ENCODE results near the gene SETD1B.

SETD1B gene

DNA sequence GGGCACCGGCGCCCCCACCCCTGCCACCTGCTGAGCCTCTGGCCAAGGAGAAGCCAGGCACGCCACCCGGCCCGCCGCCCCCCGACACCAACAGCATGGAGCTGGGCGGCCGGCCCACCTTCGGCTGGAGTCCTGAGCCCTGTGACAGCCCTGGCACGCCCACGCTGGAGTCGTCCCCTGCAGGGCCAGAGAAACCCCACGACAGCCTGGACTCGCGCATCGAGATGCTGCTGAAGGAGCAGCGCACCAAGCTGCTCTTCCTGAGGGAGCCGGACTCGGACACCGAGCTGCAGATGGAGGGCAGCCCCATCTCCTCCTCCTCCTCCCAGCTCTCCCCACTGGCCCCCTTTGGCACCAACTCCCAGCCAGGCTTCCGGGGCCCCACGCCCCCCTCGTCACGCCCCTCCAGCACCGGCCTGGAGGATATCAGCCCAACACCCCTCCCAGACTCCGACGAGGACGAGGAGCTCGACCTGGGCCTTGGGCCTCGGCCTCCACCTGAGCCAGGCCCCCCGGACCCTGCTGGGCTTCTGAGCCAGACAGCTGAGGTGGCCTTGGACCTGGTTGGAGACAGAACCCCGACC is 6.5 kb downstream of the SETD1B start:
- no peak for DNase-seq

GRCh38 chr12:121810833-121811433 is 7.1 kb downstream of the SETD1B start:
- peak; percentile 9 for DNase-seq

- peak; percentile 48 for DNase-seq
These were observed 7.9 kb downstream of the SETD1B start for GRCh38 chr12:121811434-121812319.

DNA sequence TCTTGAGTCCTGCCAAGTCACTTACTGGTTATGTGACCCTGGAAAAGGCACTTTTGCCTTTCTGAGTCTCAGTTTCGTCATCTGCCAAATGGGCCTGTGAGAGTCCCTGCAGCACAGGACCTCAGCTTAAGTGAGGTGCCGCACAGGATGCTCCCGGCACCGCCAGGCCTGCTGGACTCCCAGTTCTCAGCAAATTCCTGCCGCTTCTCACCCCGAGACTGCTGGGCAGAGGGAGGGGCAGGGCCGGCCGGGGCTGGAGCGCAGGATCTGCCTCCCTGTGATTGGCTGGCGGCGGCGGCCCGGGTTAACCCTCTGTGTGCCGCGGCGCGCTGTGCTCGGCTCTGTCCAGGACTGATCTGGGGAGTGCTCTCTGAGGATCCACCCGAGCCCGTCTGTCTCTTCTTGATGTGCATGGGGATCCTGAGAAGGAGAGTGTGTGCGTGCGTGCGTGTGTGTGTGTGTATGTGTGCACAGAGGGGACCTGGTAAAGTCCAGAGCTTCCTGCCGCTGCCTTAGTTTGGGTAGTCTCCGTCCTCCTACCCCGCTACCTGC is 8.6 kb downstream of the SETD1B start:
- peak; percentile 36 for DNase-seq

GRCh38 chr12:121812921-121813896 is 9.4 kb downstream of the SETD1B start:
- DNase-seq, result peak; percentile 71

GRCh38 chr12:121813951-121814350 is 10.1 kb downstream of the SETD1B start:
- DNase-seq, result no peak

- DNase-seq, result no peak
These were observed 10.8 kb downstream of the SETD1B start for GRCh38 chr12:121814429-121815119.

DNA sequence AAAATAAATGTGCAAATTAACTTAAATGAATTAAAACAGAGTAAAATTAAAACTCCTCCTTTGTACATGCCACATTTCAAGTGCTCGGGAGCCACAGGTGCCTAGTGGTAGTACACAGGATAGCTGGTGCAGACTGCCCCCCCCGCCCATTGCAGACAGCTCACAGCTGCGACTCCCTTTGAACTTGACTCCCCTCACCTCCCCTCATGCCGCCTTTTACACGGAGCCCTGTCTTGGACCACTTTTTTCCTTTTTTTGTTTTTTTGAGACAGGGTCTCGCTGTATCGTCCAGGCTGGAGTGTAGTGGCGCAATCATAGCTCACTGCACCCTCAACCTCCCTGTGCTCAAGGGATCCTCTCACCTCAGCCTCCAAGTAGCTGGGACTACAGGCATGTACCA is 11.5 kb downstream of the SETD1B start:
- DNase-seq, result no peak

DNA sequence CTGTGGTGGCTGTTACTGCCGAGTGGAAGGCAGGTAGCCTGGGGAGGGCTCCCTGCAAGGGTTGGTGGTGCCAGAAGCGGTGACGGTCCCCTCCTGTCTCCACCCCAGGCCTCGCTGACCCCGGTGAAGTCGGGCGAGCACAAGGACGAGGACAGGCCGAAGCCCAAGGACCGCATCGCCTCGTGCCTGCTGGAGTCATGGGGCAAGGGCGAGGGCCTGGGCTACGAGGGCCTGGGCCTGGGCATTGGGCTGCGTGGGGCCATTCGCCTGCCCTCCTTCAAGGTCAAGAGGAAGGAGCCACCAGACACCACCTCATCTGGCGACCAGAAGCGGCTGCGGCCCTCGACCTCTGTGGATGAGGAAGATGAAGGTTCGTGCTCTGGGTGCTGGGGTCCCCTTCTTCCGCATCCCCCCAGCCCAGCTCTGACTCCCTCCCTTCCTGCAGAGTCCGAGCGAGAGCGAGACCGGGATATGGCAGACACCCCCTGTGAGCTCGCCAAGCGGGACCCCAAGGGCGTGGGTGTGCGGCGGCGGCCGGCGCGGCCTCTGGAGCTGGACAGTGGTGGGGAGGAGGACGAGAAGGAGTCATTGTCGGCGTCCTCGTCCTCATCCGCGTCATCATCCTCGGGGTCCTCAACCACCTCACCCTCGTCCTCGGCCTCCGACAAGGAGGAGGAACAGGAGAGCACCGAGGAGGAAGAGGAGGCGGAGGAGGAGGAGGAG is 13.3 kb downstream of the SETD1B start:
- no peak for DNase-seq

DNA sequence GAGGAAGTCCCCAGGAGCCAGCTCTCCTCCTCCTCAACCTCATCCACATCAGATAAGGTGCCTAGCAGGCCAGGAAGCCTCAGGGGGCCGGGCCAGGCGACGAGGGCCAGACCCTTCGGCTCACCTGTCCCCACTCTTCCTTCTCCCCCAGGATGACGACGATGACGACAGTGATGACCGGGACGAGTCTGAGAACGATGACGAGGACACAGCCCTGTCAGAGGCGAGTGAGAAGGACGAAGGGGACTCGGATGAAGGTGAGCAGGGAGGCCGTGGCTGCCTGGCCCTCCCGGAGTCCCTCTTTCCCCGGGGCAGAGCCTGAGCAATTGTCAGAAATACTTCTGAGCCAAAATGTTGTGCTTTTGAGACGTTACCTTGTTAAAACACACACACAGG is 13.8 kb downstream of the SETD1B start:
- no peak for DNase-seq

GRCh38 chr12:121819212-121819949 is 15.6 kb downstream of the SETD1B start:
- DNase-seq, result no peak

DNA sequence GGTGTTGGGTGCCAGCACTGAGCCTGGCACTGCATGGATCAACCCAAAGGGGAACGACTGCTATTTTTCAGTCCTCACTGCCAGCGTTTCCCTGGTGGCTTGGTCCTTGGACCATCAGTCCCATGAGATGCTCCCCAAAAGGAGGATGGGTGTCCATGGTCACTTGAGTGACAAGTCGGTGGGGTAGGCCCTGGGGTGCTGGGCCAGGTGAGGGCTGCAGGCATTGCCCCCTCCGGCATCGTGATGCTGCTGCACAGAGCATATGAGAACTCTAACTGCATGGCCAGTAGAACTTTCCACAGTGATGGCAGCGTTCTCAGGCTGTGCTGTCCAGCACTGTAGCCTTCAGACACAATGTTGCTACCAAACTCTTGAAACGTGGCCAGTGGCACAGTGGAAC is 16.2 kb downstream of the SETD1B start:
- no peak for DNase-seq

DNA sequence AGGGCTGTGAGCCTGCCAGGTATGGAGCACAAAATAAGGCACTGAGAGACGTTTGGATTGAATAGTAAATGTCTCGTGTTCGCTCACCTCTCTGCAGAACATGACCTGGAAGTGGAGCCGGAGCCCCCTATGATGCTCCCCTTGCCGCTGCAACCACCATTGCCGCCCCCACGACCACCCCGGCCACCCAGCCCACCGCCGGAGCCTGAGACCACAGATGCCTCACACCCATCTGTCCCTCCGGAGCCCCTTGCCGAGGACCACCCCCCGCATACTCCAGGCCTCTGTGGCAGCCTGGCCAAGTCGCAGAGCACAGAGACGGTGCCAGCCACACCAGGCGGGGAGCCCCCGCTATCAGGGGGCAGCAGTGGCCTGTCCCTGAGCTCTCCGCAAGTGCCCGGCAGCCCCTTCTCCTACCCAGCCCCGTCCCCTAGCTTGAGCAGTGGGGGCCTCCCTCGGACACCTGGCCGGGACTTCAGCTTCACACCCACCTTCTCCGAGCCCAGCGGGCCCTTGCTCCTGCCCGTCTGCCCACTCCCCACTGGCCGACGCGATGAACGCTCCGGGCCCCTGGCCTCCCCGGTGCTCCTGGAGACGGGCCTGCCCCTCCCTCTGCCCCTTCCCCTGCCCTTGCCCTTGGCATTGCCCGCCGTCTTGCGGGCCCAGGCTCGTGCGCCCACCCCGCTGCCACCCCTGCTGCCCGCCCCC is 18.7 kb downstream of the SETD1B start:
- DNase-seq, result no peak

GRCh38 chr12:121823101-121823726 is 19.4 kb downstream of the SETD1B start:
- DNase-seq, result no peak

- no peak for DNase-seq
These were observed 19.9 kb downstream of the SETD1B start for GRCh38 chr12:121823727-121824115.

DNA sequence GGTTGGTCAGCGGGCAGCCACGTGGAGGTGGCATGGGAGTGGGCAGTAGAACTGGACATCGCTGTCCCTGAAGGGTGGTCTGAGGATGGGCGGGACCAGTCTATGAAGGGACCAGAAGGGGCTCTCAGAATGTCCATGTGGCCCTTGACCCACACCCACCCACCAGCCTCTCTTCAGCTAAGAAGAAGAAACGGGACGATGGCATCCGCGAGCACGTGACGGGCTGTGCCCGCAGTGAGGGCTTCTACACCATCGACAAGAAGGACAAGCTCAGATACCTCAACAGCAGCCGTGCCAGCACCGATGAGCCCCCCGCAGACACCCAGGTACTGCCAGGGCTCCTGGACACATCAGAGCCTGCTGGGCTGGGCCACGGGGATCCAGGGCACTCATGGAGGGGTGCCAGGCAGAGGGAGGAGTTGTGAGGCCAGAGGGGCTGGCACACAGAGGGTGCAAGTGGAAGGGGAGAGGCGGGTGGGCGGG is 21.3 kb downstream of the SETD1B start:
- no peak for DNase-seq

DNA sequence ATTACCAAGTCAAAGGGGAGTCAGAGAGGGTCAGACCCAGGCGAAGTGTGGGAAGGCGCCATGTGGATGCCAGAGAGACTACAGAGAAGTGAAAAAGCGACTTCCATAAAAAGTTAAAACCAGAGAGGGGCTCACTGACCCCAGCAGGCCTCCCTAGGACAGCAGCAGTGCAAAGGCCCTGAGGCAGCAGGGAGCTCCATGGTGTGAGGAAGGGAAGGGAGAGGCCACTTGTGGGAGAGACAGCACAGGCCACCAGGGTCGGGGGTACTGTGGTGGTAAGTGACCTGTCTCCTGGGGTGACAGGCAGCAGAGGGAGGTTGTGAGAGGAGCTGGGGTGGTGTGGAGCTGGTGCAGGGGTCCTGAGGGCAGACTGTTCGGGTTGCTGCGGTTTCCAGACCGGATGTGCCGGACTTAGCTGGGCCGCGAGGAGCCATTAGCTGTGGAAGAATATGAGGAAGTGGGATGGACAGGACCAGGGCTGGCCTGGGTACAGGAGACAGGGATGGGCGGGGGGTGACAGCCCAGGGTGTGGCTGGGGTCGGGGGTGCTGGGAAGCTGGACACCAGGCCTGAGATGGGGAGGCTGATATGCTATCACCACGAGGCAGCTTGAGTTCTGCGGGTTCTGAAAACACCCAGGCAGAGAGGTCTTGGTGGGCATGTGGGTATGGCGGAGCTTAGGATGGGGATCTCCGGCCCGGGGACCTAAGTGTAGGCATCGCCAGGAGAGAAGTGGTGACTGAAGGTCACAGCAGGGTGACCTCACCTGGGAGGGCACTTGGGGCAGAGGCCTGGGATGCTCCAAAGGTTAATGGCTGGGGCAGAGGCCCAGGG is 22.7 kb downstream of the SETD1B start:
- DNase-seq, result no peak
